Muscle of back (tissue), 11 donors: Measurements from ENCODE around the gene BABAM2. TPM values are rescaled to one million over a fixed set of nuclear protein-coding genes. Genes with fewer than 3 reads are reported as not detected.
"Not testable (repeated sequence)": the region's sequence is repeated elsewhere in the genome, so short reads cannot be mapped to it uniquely, and the experiment has no call there.

Experiments
- DNase-seq, 3 donors: peaks; one replicate each; pipeline versions ENCODE4 v3.0.0 to v3.0.0-alpha.2; 2013
- polyA plus RNA-seq, 10 donors: library from polyadenylated mRNA; unstranded; fragments of 120-200 nt; gene quantifications; one replicate each; pipeline ENCODE4 v1.2.1, GENCODE V29; 2013; ENCODE audit not compliant: insufficient read length in 10 of 10

BABAM2 gene
- polyA plus RNA-seq, 10 donors = 19.7 to 26.0 (median 23.7) TPM

- DNase-seq = no peak
These were observed 52.4 kb downstream of the BABAM2 start for GRCh38 chr2:27942612-27943547.

GRCh38 chr2:27946530-27947060 is 56.1 kb downstream of the BABAM2 start:
- peak in 1 of 3 donors; percentile 14 for DNase-seq

- no peak for DNase-seq
These were observed 61.5 kb downstream of the BABAM2 start for GRCh38 chr2:27952070-27952469.

GRCh38 chr2:27953077-27953476 is 62.5 kb downstream of the BABAM2 start:
- no peak for DNase-seq

GRCh38 chr2:27954221-27954673 is 63.7 kb downstream of the BABAM2 start:
- DNase-seq = peak in 1 of 3 donors; percentile 60

- peak; percentile 84 to 96 (median 93) for DNase-seq
These were observed 64.3 kb downstream of the BABAM2 start for GRCh38 chr2:27954771-27955383.

- no peak for DNase-seq
These were observed 65.0 kb downstream of the BABAM2 start for GRCh38 chr2:27955384-27956161.

GRCh38 chr2:27956888-27957287 is 66.4 kb downstream of the BABAM2 start:
- no peak for DNase-seq

GRCh38 chr2:27958711-27959378 is 68.3 kb downstream of the BABAM2 start:
- no peak for DNase-seq

GRCh38 chr2:27959496-27959895 is 69.0 kb downstream of the BABAM2 start:
- peak; percentile 62 to 80 (median 80) for DNase-seq

- DNase-seq = peak in 2 of 3 donors; percentile 27 to 91
These were observed 69.8 kb downstream of the BABAM2 start for GRCh38 chr2:27960237-27960912.

- peak in 1 of 3 donors; percentile 32 for DNase-seq
These were observed 71.5 kb downstream of the BABAM2 start for GRCh38 chr2:27962006-27962405.

- peak in 1 of 3 donors; percentile 22 for DNase-seq
These were observed 72.9 kb downstream of the BABAM2 start for GRCh38 chr2:27963472-27963871.

GRCh38 chr2:27964067-27964466 is 73.5 kb downstream of the BABAM2 start:
- DNase-seq = no peak

- no peak for DNase-seq
These were observed 75.3 kb downstream of the BABAM2 start for GRCh38 chr2:27965841-27966240.

- peak; percentile 40 to 82 (median 58) for DNase-seq
These were observed 75.9 kb downstream of the BABAM2 start for GRCh38 chr2:27966466-27966865.

- DNase-seq = no peak
These were observed 76.5 kb downstream of the BABAM2 start for GRCh38 chr2:27967076-27967475.

GRCh38 chr2:27968045-27968444 is 77.5 kb downstream of the BABAM2 start:
- DNase-seq = not testable (repeated sequence)

- not testable (repeated sequence) for DNase-seq
These were observed 78.4 kb downstream of the BABAM2 start for GRCh38 chr2:27968957-27969356.

GRCh38 chr2:27972311-27972710 is 81.8 kb downstream of the BABAM2 start:
- DNase-seq = no peak

- no peak for DNase-seq
These were observed 83.1 kb downstream of the BABAM2 start for GRCh38 chr2:27973592-27973991.
